Ovary (tissue), 9 donors: Measurements from ENCODE around the gene POLR1G. TPM values are rescaled to one million over a fixed set of nuclear protein-coding genes. Genes with fewer than 3 reads are reported as not detected.
A peak's percentile ranks its signal among the peaks of the same experiment; 100 is the strongest.
"Not testable (repeated sequence)": the region's sequence is repeated elsewhere in the genome, so short reads cannot be mapped to it uniquely, and the experiment has no call there.

ENCODE experiments used
- DNase-seq, 5 donors: peaks; one replicate each; pipeline ENCODE4 v3.0.0-alpha.2; 2019 to 2020
- H3K27ac ChIP-seq, 2 donors: fragments of 200-600 bp; one replicate each; pipeline versions ENCODE4 v1.5.1 to v1.8.0; 2019 to 2022
- H3K27me3 ChIP-seq: fragments of 200-600 bp; one replicate; pipeline ENCODE4 v1.8.0; 2022
- H3K36me3 ChIP-seq: fragments of 200-600 bp; sonication (generic); one replicate; pipeline ENCODE4 v1.5.1; 2019
- H3K4me1 ChIP-seq: one replicate; pipeline ENCODE4 v1.8.1; 2013; ENCODE audit warnings: mild to moderate bottlenecking, moderate library complexity; ENCODE audit not compliant: insufficient read depth
- H3K4me3 ChIP-seq: fragments of 200-600 bp; sonication (generic); one replicate; pipeline ENCODE4 v1.5.1; 2017
- H3K9me3 ChIP-seq, 2 donors: fragments of 200-600 bp in 1 of 2; sonication (generic) in 1 of 2; one replicate each; pipeline versions ENCODE4 v1.5.1 to v1.8.1; 2013 to 2019; ENCODE audit warnings: mild to moderate bottlenecking in 1 of 2, moderate library complexity in 1 of 2
- CTCF ChIP-seq, 3 donors: fragments of 450-650 bp in 2 of 3; fragments of 200-600 bp in 1 of 3; IDR thresholded peaks; one replicate each; pipeline versions ENCODE4 v1.5.1 to v1.8.0; 2016 to 2022; ENCODE audit warnings: antibody characterized with exemption in 3 of 3, mild to moderate bottlenecking in 1 of 3
- EP300 ChIP-seq: sonication (generic); formaldehyde crosslinking; IDR thresholded peaks from one replicate; pipeline ENCODE4 v1.6.1; 2017; ENCODE audit warnings: antibody characterized with exemption
- POLR2A ChIP-seq: fragments of 450-650 bp; IDR thresholded peaks from one replicate; pipeline ENCODE4 v1.6.1; 2017; ENCODE audit warnings: antibody characterized with exemption, mild to moderate bottlenecking, moderate library complexity
- WGBS, 3 donors: extraction: QIAGEN DNeasy Blood & Tissue Kit in 1 of 3; methylation state at CpG; one replicate each; pipeline versions ENCODE4 v1.1.5 to v1.1.7; 2013 to 2017; 5-methylcytosine and 5-hydroxymethylcytosine counted together
- intact Hi-C, 4 donors: fragments of 100-400 bp; cut with DNase I; formaldehyde crosslinking; loops; one replicate each; pipeline versions ENCODE4 v1.11.0 to v1.15.1; 2022 to 2023
- polyA plus RNA-seq, 2 donors: library from polyadenylated mRNA; stranded (reverse); fragments of 200-250 nt in 1 of 2; fragments of 350-450 nt in 1 of 2; fragmentation: Illumina TruSeq in 1 of 2; extraction: RNeasy Lipid Tissue Mini Kit (QIAGEN cat#74804) in 1 of 2; gene quantifications; one replicate each; pipeline ENCODE4 v1.2.3, GENCODE V29; 2013 to 2014
- total RNA-seq, 7 donors: library from RNA; depleted of rRNA in 2 of 7; stranded (reverse); fragments of >200 nt in 2 of 7; fragmentation: NEBNext Ultra II Directional in 3 of 7; extraction: Animal tissue kit (Norgen Biotek cat#: 25700) in 3 of 7; gene quantifications; one replicate each; pipeline versions ENCODE4 v1.1.0 to v1.2.4, GENCODE V29; 2016 to 2023
- donor health status: DM: no; HTN: no; CAD: no; lungs with moderate emphysema.
- donor health status: DM: no; HTN: no; CAD: no.
- donor health status: Bipolar disorder and iron deficiency.
- donor health status: DM: yes; HTN: yes; CAD: no.
- donor health status: DM: no; HTN: no; CAD: no.
- donor health status: DM: yes; HTN: yes; CAD: no.

POLR1G gene
- total and polyA plus RNA-seq, 9 donors: 1.5 to 8.5 (median 5.4) TPM

GRCh38 chr19:45407091-45407375, 589 bp downstream of the POLR1G start:
- intact Hi-C loops: no loop called here
- no peaks in the 10 kb centered on the region for H3K9me3 ChIP-seq
- no peak for DNase-seq
- H3K27me3 ChIP-seq: no peaks in the 10 kb centered on the region
- peaks cover 3% of the 10 kb centered on the region for H3K4me1 ChIP-seq
- TF ChIP-seq EP300: no peak
- no peak for TF ChIP-seq POLR2A
- no peak for TF ChIP-seq CTCF (IDR thresholded peaks at IDR 0.05)
- no peak overlapping the region for H3K27ac ChIP-seq
- 0 to 1% (median 1%) methylated on average over 10 of the region's 10 CpGs for WGBS, 3 donors
- peak overlapping the region; percentile 48 for H3K4me3 ChIP-seq
- H3K36me3 ChIP-seq: no peaks in the 10 kb centered on the region

GRCh38 chr19:45407585-45407984, 1.1 kb downstream of the POLR1G start:
- H3K4me1 ChIP-seq, intact Hi-C loops, H3K4me3 ChIP-seq, H3K9me3 ChIP-seq, H3K27me3 ChIP-seq, H3K36me3 ChIP-seq, H3K27ac ChIP-seq, DNase-seq: not testable (repeated sequence)
- WGBS, 3 donors: 68 to 73% (median 73%) methylated on average over 5 of the region's 5 CpGs

- no peak overlapping the region for H3K4me3 ChIP-seq
- H3K4me1 ChIP-seq: peaks cover 3% of the 10 kb centered on the region
- 88 to 89% (median 89%) methylated on average over 8 of the region's 8 CpGs for WGBS, 3 donors
- no peak for DNase-seq
- intact Hi-C loops: no loop called here
- no peaks in the 10 kb centered on the region for H3K9me3 ChIP-seq
- H3K27me3 ChIP-seq: no peaks in the 10 kb centered on the region
- no peak overlapping the region for H3K27ac ChIP-seq
- no peak for TF ChIP-seq EP300
- no peaks in the 10 kb centered on the region for H3K36me3 ChIP-seq
Measured at GRCh38 chr19:45408121-45408520, 1.7 kb downstream of the POLR1G start.

- Histone ChIP-seq H3K4me3 (no peak overlapping the region), H3K4me1 (peaks cover 3% of the 10 kb centered on the region), H3K27ac (no peak overlapping the region), H3K36me3 (no peaks in the 10 kb centered on the region), H3K27me3 (no peaks in the 10 kb centered on the region), H3K9me3 (no peaks in the 10 kb centered on the region)
- TF ChIP-seq CTCF (IDR thresholded peaks at IDR 0.05) (no peak), EP300 (no peak), POLR2A (no peak)
- WGBS, 3 donors: 50 to 61% (median 53%) methylated on average over 15 of the region's 15 CpGs
- intact Hi-C loops: no loop called here
- DNase-seq: no peak
Measured at GRCh38 chr19:45408830-45409556, 2.5 kb downstream of the POLR1G start.

- no peaks in the 10 kb centered on the region for H3K36me3 ChIP-seq
- peaks cover 3% of the 10 kb centered on the region for H3K4me1 ChIP-seq
- no peaks in the 10 kb centered on the region for H3K27me3 ChIP-seq
- DNase-seq: no peak
- intact Hi-C loops: no loop called here
- 33 to 36% (median 35%) methylated on average over 4 of the region's 4 CpGs for WGBS, 3 donors
- no peaks in the 10 kb centered on the region for H3K9me3 ChIP-seq
- no peak overlapping the region for H3K27ac ChIP-seq
- no peak overlapping the region for H3K4me3 ChIP-seq
- TF ChIP-seq CTCF (IDR thresholded peaks at IDR 0.05) (no peak), EP300 (no peak), POLR2A (no peak)
Measured at GRCh38 chr19:45409557-45409920, 3.1 kb downstream of the POLR1G start.

GRCh38 chr19:45410330-45410729, 3.9 kb downstream of the POLR1G start:
- H3K4me1 ChIP-seq, H3K9me3 ChIP-seq, intact Hi-C loops, H3K4me3 ChIP-seq, DNase-seq, H3K27ac ChIP-seq, H3K27me3 ChIP-seq, H3K36me3 ChIP-seq: not testable (repeated sequence)
- 90 to 94% (median 90%) methylated on average over 4 of the region's 4 CpGs for WGBS, 3 donors
